ENCODE results near the gene CLDN3. TPM values are rescaled to one million over a fixed set of nuclear protein-coding genes. Genes with fewer than 3 reads are reported as not detected.
"Not testable (repeated sequence)": the region's sequence is repeated elsewhere in the genome, so short reads cannot be mapped to it uniquely, and the experiment has no call there.

CLDN3 gene
- total RNA-seq, 4 donors from 2014 or later = 1.3 TPM; not detected in 3

DNA sequence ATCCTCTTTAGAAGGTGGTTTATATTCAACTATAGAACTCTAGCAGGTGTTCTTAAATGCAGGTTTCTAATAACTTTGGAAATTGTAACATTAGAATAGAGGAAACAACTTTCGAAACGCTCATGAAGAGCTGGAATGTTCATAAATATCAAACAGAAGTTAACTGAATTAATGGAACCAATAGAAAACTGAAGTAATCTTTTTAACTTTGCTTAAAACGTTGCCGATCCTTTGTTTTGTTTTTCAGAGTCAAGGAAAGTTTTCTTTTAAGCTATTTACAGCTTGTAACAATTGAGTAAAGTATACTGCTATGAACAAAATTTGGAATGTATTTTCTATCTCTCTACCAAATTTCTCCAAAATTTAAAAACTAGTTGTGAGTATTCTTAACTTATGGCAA is 19.0 kb upstream of the CLDN3 start:
- Histone ChIP-seq H3K27me3 (no peaks in the 10 kb centered on the region), H3K4me1 (peaks cover 0 to 8% (median 0%) of the 10 kb centered on the region in 3 donors), H3K36me3 (no peaks in the 10 kb centered on the region), H3K9me3 (no peaks in the 10 kb centered on the region), H3K27ac (no peak overlapping the region), H3K4me3 (no peak overlapping the region)
- no peak for TF ChIP-seq POLR2A (IDR thresholded peaks at IDR 0.05)
- TF ChIP-seq, protein P1, sequence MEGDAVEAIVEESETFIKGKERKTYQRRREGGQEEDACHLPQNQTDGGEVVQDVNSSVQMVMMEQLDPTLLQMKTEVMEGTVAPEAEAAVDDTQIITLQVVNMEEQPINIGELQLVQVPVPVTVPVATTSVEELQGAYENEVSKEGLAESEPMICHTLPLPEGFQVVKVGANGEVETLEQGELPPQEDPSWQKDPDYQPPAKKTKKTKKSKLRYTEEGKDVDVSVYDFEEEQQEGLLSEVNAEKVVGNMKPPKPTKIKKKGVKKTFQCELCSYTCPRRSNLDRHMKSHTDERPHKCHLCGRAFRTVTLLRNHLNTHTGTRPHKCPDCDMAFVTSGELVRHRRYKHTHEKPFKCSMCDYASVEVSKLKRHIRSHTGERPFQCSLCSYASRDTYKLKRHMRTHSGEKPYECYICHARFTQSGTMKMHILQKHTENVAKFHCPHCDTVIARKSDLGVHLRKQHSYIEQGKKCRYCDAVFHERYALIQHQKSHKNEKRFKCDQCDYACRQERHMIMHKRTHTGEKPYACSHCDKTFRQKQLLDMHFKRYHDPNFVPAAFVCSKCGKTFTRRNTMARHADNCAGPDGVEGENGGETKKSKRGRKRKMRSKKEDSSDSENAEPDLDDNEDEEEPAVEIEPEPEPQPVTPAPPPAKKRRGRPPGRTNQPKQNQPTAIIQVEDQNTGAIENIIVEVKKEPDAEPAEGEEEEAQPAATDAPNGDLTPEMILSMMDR (IDR thresholded peaks at IDR 0.05) = no peak
- no peak for DNase-seq
- 77% methylated on average over 4 of the region's 4 CpGs for WGBS, 2 donors
- intact Hi-C loops (cut with DNase I) = no loop called here

DNA sequence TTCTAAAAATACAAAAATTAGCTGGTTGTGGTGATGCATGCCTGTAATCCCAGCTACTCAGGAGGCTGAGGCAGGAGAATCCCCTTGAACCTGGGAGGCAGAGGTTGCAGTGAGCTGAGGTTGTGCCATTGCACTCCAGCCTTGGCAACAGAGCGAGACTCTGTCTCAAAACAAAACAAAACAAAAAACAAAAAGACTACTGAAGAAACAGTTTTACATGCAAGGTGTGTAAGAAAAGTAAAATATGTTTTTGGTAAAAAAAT is 17.6 kb upstream of the CLDN3 start:
- H3K27me3 ChIP-seq; intact Hi-C loops (cut with DNase I); H3K9me3 ChIP-seq; DNase-seq; H3K4me3 ChIP-seq; H3K27ac ChIP-seq; H3K4me1 ChIP-seq; H3K36me3 ChIP-seq: not testable (repeated sequence)
- WGBS, 2 donors = 71 to 80% methylated on average over 1 of the region's 1 CpG

DNA sequence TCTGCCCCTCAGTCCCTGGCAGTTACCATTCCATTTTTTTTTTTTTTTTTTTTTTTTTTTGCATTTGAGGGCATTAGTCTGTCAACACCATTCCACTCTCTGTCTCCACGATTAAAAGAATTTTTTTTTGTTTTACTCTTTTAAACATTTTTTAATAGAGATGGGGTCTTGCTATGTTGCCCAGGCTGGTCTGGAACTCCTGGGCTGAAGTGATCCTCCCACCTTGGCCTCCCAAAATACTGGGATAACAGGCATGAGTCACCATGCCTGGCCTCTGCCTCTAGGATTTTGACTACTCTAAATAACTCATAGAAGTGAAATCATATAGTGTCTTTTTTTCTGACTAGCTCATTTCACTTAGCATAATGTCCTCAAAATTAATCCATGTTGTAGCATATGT is 16.5 kb upstream of the CLDN3 start:
- Histone ChIP-seq H3K4me3 (no peak overlapping the region), H3K4me1 (no peaks in the 10 kb centered on the region), H3K9me3 (no peaks in the 10 kb centered on the region), H3K27me3 (no peaks in the 10 kb centered on the region), H3K27ac (no peak overlapping the region), H3K36me3 (no peaks in the 10 kb centered on the region)
- DNase-seq = no peak
- intact Hi-C loops (cut with DNase I) = no loop called here
- no peak for TF ChIP-seq POLR2A (IDR thresholded peaks at IDR 0.05)
- TF ChIP-seq, protein P1 (IDR thresholded peaks at IDR 0.05) = no peak
- 82 to 94% methylated on average over 1 of the region's 1 CpG for WGBS, 2 donors

DNA sequence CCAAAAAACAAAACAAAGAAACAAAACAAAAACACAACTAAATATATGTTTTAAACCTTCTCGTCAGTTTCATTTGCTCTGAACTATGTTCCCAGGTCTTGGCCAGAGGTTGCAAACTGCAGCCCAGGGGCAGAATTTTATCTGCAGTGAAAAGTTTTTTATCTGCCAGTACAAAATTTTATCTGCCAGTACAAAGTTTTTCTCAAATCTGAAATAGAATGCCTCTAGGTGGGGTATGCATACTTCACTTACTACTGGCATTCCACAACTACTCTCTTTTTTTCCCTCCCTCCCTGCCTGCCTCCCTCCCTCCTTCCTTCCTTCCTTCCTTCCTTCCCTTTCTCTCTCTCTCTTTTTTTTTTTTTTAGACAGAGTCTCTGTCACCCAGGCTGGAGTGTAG is 9.4 kb upstream of the CLDN3 start:
- H3K9me3 ChIP-seq = no peaks in the 10 kb centered on the region
- no peaks in the 10 kb centered on the region for H3K36me3 ChIP-seq
- H3K27ac ChIP-seq = no peak overlapping the region
- WGBS, 2 donors = 89 to 93% methylated on average over 1 of the region's 1 CpG
- no peaks in the 10 kb centered on the region for H3K4me1 ChIP-seq
- no peak overlapping the region for H3K4me3 ChIP-seq
- no peak for TF ChIP-seq POLR2A (IDR thresholded peaks at IDR 0.05)
- TF ChIP-seq, protein P1 (IDR thresholded peaks at IDR 0.05) = no peak
- H3K27me3 ChIP-seq = no peaks in the 10 kb centered on the region
- no peak for DNase-seq
- intact Hi-C loops (cut with DNase I) = no loop called here

DNA sequence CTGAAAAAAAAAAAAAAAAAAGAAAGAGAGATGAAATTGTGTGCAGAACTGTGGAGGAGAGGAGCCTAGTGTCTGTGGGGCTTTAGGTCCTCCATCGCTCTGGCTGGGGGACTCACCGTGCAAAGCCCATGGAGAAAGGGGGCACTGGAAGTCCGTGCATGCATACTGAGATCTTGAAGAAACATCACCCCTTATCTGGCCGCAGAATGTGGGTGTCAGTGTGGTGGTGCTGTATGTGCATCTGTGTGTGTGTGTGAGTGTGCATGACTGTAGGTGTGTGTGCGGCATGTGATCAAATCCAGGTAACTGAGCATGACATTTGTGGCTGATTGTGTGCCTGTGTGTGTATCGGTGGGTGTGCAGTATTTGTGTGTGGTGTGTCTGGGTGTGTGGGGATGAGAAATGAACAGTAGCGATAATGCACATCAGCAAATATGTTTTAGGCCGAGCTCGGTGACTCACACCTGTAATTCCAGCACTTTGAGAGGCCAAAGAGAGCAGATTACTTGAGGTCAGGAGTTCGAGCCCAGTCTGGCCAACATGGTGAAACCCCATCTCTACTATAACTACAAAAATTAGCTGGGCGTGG is 8.8 kb upstream of the CLDN3 start:
- Histone ChIP-seq H3K4me3 (no peak overlapping the region), H3K4me1 (no peaks in the 10 kb centered on the region), H3K27ac (no peak overlapping the region), H3K36me3 (no peaks in the 10 kb centered on the region), H3K9me3 (no peaks in the 10 kb centered on the region), H3K27me3 (peaks cover 0 to 1% (median 0%) of the 10 kb centered on the region in 4 donors)
- intact Hi-C loops (cut with DNase I) = no loop called here
- DNase-seq = no peak
- 79 to 84% methylated on average over 11 of the region's 11 CpGs for WGBS, 2 donors
- TF ChIP-seq, protein P1 (IDR thresholded peaks at IDR 0.05) = no peak
- no peak for TF ChIP-seq POLR2A (IDR thresholded peaks at IDR 0.05)

DNA sequence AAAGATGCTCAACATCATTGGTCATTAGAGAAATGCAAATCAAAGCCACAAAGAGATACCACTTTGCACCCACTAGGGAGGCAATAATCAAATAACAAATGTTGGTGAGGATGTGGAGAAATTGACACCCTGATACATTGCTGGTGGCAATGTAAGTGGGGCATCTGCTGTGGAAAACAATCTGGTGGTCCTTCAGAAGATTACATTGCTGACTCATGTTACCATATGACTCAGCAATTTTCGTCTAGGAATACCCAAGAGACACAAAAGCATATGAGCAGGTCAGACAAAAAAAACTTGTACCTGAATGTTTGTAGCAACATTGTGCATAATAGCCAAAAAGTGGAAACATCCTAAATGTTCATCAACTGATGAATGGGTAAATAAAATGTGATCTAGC is 4.9 kb upstream of the CLDN3 start:
- Histone ChIP-seq H3K27me3 (peaks cover 0 to 39% (median 3%) of the 10 kb centered on the region in 4 donors), H3K4me3 (no peak overlapping the region), H3K9me3 (no peaks in the 10 kb centered on the region), H3K27ac (no peak overlapping the region), H3K36me3 (no peaks in the 10 kb centered on the region), H3K4me1 (peaks cover 0 to 10% (median 6%) of the 10 kb centered on the region in 3 donors)
- no peak for TF ChIP-seq POLR2A (IDR thresholded peaks at IDR 0.05)
- TF ChIP-seq, protein P1 (IDR thresholded peaks at IDR 0.05) = no peak
- WGBS, 2 donors = 0 to 9% methylated on average over 1 of the region's 1 CpG
- intact Hi-C loops (cut with DNase I) = no loop called here
- no peak for DNase-seq
